ENCODE measurements around the gene C6orf89. TPM values are rescaled to one million over a fixed set of nuclear protein-coding genes. Genes with fewer than 3 reads are reported as not detected.

Gene C6orf89
- total and polyA plus RNA-seq, 2 of the 13 experiments (the other 11 are each of a cell fraction or from before 2014, with no cell fraction given), result 22.1 to 32.2 TPM

DNA sequence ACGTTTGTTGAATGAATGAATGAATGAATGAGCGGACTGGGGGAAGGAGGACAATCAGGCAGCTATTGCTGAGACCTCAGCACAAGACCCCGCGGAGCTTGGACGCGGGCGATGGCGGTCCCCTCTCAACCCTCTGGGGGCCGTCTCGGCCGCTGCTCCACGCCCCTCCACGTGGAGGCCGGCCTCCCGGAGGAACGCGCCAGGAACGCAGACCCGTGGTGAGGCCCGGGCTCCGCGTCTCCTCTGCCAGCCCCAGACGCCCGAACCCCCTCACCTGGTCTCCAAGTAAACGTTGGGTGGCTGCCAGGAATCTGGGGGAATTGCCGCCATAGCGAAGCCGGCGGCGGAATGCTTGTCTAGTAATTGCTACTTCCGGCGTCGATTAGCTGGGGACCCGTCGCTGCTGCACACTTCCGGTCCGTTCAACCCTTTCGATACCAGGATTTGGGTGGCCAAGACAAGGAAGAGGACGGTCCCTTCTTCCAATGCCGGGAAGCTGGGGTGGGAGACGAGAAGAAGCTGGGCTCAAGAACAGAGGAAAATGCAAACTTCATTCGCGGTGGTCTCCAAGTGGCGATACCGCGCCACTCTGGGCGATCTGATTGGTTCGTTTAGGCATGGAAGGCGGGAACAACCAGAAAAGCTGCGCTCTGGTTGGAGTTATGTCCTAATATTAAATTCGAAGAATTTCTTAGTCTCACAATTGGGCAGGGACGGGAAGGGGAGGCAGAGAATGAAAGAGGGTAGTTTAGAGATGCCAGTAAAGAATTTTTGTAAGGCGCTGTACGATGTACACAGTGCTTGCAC lies 11.1 kb upstream of the C6orf89 start, which contains the start of gene PPIL1 (continued):
- TF ChIP-seq RXRA (CRISPR knock-in tag; IDR thresholded peaks at IDR 0.05), result peak; percentile 89
- TF ChIP-seq BRD4 (CRISPR knock-in tag; IDR thresholded peaks at IDR 0.05), result peak; percentile 95
- TF ChIP-seq SALL1 (CRISPR knock-in tag; IDR thresholded peaks at IDR 0.05), result peak; percentile 91
- peak; percentile 93 for TF ChIP-seq MXD4 (CRISPR knock-in tag; IDR thresholded peaks at IDR 0.05)
- TF ChIP-seq, protein P1, sequence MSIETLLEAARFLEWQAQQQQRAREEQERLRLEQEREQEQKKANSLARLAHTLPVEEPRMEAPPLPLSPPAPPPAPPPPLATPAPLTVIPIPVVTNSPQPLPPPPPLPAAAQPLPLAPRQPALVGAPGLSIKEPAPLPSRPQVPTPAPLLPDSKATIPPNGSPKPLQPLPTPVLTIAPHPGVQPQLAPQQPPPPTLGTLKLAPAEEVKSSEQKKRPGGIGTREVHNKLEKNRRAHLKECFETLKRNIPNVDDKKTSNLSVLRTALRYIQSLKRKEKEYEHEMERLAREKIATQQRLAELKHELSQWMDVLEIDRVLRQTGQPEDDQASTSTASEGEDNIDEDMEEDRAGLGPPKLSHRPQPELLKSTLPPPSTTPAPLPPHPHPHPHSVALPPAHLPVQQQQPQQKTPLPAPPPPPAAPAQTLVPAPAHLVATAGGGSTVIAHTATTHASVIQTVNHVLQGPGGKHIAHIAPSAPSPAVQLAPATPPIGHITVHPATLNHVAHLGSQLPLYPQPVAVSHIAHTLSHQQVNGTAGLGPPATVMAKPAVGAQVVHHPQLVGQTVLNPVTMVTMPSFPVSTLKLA (IDR thresholded peaks at IDR 0.05), result peak; percentile 84
- peak; percentile 85 for TF ChIP-seq ZEB1 (IDR thresholded peaks at IDR 0.05; ENCODE audit: insufficient replicate concordance, low read depth)
- TF ChIP-seq ZNF263 (CRISPR knock-in tag; IDR thresholded peaks at IDR 0.05), result 0 out of 2 replicates have a peak, but pooled peaks have one; percentile 12
- no peak for TF ChIP-seq CEBPB (IDR thresholded peaks at IDR 0.05; ENCODE audit: borderline replicate concordance, low read depth, low read length)
- TF ChIP-seq RARG (CRISPR knock-in tag; IDR thresholded peaks at IDR 0.05; ENCODE audit: low read depth), result no peak
- TF ChIP-seq ZNF547 (CRISPR knock-in tag; IDR thresholded peaks at IDR 0.05), result peak; percentile 98
- TF ChIP-seq, protein P2, sequence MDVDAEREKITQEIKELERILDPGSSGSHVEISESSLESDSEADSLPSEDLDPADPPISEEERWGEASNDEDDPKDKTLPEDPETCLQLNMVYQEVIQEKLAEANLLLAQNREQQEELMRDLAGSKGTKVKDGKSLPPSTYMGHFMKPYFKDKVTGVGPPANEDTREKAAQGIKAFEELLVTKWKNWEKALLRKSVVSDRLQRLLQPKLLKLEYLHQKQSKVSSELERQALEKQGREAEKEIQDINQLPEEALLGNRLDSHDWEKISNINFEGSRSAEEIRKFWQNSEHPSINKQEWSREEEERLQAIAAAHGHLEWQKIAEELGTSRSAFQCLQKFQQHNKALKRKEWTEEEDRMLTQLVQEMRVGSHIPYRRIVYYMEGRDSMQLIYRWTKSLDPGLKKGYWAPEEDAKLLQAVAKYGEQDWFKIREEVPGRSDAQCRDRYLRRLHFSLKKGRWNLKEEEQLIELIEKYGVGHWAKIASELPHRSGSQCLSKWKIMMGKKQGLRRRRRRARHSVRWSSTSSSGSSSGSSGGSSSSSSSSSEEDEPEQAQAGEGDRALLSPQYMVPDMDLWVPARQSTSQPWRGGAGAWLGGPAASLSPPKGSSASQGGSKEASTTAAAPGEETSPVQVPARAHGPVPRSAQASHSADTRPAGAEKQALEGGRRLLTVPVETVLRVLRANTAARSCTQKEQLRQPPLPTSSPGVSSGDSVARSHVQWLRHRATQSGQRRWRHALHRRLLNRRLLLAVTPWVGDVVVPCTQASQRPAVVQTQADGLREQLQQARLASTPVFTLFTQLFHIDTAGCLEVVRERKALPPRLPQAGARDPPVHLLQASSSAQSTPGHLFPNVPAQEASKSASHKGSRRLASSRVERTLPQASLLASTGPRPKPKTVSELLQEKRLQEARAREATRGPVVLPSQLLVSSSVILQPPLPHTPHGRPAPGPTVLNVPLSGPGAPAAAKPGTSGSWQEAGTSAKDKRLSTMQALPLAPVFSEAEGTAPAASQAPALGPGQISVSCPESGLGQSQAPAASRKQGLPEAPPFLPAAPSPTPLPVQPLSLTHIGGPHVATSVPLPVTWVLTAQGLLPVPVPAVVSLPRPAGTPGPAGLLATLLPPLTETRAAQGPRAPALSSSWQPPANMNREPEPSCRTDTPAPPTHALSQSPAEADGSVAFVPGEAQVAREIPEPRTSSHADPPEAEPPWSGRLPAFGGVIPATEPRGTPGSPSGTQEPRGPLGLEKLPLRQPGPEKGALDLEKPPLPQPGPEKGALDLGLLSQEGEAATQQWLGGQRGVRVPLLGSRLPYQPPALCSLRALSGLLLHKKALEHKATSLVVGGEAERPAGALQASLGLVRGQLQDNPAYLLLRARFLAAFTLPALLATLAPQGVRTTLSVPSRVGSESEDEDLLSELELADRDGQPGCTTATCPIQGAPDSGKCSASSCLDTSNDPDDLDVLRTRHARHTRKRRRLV (CRISPR knock-in tag; IDR thresholded peaks at IDR 0.05), result peak; percentile 86
- TF ChIP-seq KDM4B (CRISPR knock-in tag; IDR thresholded peaks at IDR 0.05), result no peak
- TF ChIP-seq HIVEP1 (CRISPR knock-in tag; IDR thresholded peaks at IDR 0.05), result peak; percentile 88
- no peak; the same call in 1 of the 2 replicates for TF ChIP-seq ZNF678 (CRISPR knock-in tag; IDR thresholded peaks at IDR 0.05)
- TF ChIP-seq ZBTB7B (CRISPR knock-in tag; IDR thresholded peaks at IDR 0.05), result peak; percentile 84
- peak; percentile 69; the same call in 1 of the 2 replicates for TF ChIP-seq ZNF619 (CRISPR knock-in tag; IDR thresholded peaks at IDR 0.05)
- TF ChIP-seq ZNF234 (CRISPR knock-in tag; conservative IDR thresholded peaks at IDR 0.05), result 0 out of 2 replicates have a peak, but pooled peaks have one; percentile 60
- TF ChIP-seq GABPA (IDR thresholded peaks at IDR 0.05; ENCODE audit: low read depth, low read length), result peak; percentile 100
- TF ChIP-seq GABPA (CRISPR knock-in tag; IDR thresholded peaks at IDR 0.05; ENCODE audit: low read depth), result peak; percentile 100
- TF ChIP-seq ZNF451 (CRISPR knock-in tag; IDR thresholded peaks at IDR 0.05), result peak; percentile 93; the same call in 1 of the 2 replicates
- TF ChIP-seq ZNF782 (CRISPR knock-in tag; IDR thresholded peaks at IDR 0.05; ENCODE audit: borderline replicate concordance), result 0 out of 2 replicates have a peak, but pooled peaks have one; percentile 74
- peak; percentile 77; the same call in 1 of the 2 replicates for TF ChIP-seq ZKSCAN8 (CRISPR knock-in tag; IDR thresholded peaks at IDR 0.05; ENCODE audit: borderline replicate concordance)
- peak; percentile 97 for TF ChIP-seq ZNF558 (CRISPR knock-in tag; IDR thresholded peaks at IDR 0.05; ENCODE audit: borderline replicate concordance)

Data from HepG2 (cell line).